GM06990 (cell line): ENCODE measurements around the gene F2.
"Not testable (repeated sequence)": the region's sequence is repeated elsewhere in the genome, so short reads cannot be mapped to it uniquely, and the experiment has no call there.

Experiments
- DNase-seq: peaks from one replicate; pipeline ENCODE4 v3.0.0-alpha.2; 2011; ENCODE audit not compliant: insufficient read length; ENCODE audit errors: extremely low read depth
- H3K27me3 ChIP-seq: replicated peaks from 2 replicates; pipeline ENCODE4 v1.6.0; 2011; ENCODE audit warnings: low read length; ENCODE audit not compliant: control insufficient read depth, insufficient read depth
- H3K36me3 ChIP-seq: 2 replicates; pipeline ENCODE4 v1.5.1; 2011; ENCODE audit warnings: low read length; ENCODE audit not compliant: control insufficient read depth, insufficient read depth
- H3K4me3 ChIP-seq: replicated peaks from 2 replicates; pipeline ENCODE4 v1.5.1; 2011; ENCODE audit warnings: low read depth, mild to moderate bottlenecking, control low read depth, low read length
- TF ChIP-seq, protein P1 (sequence below): IDR thresholded peaks from 2 replicates; pipeline ENCODE4 v1.5.1; 2011; ENCODE audit warnings: low read length, control low read depth, mild to moderate bottlenecking, inconsistent platforms; ENCODE audit not compliant: insufficient read depth, poor library complexity, severe bottlenecking

The F2 gene

GRCh38 chr11:46719048-46719542 is at the start of gene F2:
F2 (plus strand) TSS chr11:46719213; CDS start chr11:46719236, 23 bp downstream.
- TF ChIP-seq, protein P1, sequence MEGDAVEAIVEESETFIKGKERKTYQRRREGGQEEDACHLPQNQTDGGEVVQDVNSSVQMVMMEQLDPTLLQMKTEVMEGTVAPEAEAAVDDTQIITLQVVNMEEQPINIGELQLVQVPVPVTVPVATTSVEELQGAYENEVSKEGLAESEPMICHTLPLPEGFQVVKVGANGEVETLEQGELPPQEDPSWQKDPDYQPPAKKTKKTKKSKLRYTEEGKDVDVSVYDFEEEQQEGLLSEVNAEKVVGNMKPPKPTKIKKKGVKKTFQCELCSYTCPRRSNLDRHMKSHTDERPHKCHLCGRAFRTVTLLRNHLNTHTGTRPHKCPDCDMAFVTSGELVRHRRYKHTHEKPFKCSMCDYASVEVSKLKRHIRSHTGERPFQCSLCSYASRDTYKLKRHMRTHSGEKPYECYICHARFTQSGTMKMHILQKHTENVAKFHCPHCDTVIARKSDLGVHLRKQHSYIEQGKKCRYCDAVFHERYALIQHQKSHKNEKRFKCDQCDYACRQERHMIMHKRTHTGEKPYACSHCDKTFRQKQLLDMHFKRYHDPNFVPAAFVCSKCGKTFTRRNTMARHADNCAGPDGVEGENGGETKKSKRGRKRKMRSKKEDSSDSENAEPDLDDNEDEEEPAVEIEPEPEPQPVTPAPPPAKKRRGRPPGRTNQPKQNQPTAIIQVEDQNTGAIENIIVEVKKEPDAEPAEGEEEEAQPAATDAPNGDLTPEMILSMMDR = no peak
- H3K27me3 ChIP-seq = no peaks in the 10 kb centered on the region
- no peaks in the 10 kb centered on the region for H3K36me3 ChIP-seq
- H3K4me3 ChIP-seq = no peak within 1 kb of the TSS
- DNase-seq = no peak

GRCh38 chr11:46669711-46670139 is 49.3 kb upstream of the F2 start:
- H3K36me3 ChIP-seq = peaks cover 35% of the 10 kb centered on the region
- no peak for DNase-seq
- TF ChIP-seq, protein P1 = no peak
- no peak overlapping the region for H3K4me3 ChIP-seq
- H3K27me3 ChIP-seq = no peaks in the 10 kb centered on the region

DNA sequence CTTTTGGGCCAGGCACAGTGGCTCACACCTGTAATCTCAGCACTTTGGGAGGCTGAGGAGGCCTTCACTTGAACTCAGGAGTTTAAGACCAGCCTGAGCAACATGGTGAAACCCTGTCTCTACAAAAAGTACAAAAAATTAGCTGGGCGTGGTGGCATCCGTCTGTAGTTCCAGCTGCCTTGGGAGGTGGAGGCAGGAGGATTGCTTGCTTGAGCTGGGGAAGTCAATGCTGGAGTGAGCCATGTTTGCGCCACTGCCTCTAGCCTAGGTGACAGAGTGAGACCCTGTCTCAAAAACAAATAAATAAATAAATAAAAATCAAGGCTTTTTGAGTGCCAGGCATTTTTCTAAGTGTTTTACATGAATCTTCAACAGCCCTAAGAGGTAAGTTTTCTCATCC is 48.5 kb upstream of the F2 start:
- H3K27me3 ChIP-seq, H3K4me3 ChIP-seq, DNase-seq: not testable (repeated sequence)
- H3K36me3 ChIP-seq = peaks cover 31% of the 10 kb centered on the region

- no peak for DNase-seq
- H3K36me3 ChIP-seq = peaks cover 31% of the 10 kb centered on the region
- TF ChIP-seq, protein P1 = no peak
- H3K4me3 ChIP-seq = no peak overlapping the region
- H3K27me3 ChIP-seq = no peaks in the 10 kb centered on the region
Measured at GRCh38 chr11:46671958-46672315, 47.1 kb upstream of the F2 start.

DNA sequence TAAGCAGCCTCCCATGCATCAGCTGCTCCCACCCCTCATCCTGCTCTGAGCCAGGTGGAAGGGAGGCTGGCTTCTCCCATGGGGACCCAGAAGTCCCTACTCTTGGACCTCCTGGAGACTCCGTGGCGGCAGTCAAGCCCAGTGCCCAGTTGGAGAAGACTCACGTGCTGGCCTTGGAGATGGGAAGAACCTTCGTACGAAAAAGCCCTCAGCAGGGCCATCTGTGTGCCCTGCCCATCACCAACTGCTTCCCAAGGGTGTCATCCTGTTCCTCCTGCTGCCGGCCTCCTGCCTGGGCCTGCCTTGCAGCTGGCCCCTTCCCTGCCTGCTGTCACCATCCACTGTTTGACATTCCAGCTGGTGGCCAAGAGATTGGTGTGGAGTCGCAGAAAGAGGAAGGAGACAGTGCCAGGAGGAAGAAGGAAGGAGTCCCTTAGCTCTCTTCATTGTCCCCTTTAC is 46.6 kb upstream of the F2 start:
- peaks cover 33% of the 10 kb centered on the region for H3K36me3 ChIP-seq
- H3K27me3 ChIP-seq = no peaks in the 10 kb centered on the region
- no peak overlapping the region for H3K4me3 ChIP-seq
- no peak for DNase-seq
- TF ChIP-seq, protein P1 = no peak

- H3K36me3 ChIP-seq = peaks cover 31% of the 10 kb centered on the region
- DNase-seq = no peak
- TF ChIP-seq, protein P1 = no peak
- H3K4me3 ChIP-seq = no peak overlapping the region
- H3K27me3 ChIP-seq = no peaks in the 10 kb centered on the region
Measured at GRCh38 chr11:46673713-46674462, 45.1 kb upstream of the F2 start.
